NOMO-1 (cell line): ENCODE results near the gene CDKAL1.
"Not testable (repeated sequence)": the region's sequence is repeated elsewhere in the genome, so short reads cannot be mapped to it uniquely, and the experiment has no call there.

Experiments used
- DNase-seq, 2 experiments: peaks; one replicate each; lab custom pipeline; 2025; ENCODE audit not compliant: unreplicated experiment in 2 of 2; lab: John Stamatoyannopoulos, UW

Gene CDKAL1

DNA sequence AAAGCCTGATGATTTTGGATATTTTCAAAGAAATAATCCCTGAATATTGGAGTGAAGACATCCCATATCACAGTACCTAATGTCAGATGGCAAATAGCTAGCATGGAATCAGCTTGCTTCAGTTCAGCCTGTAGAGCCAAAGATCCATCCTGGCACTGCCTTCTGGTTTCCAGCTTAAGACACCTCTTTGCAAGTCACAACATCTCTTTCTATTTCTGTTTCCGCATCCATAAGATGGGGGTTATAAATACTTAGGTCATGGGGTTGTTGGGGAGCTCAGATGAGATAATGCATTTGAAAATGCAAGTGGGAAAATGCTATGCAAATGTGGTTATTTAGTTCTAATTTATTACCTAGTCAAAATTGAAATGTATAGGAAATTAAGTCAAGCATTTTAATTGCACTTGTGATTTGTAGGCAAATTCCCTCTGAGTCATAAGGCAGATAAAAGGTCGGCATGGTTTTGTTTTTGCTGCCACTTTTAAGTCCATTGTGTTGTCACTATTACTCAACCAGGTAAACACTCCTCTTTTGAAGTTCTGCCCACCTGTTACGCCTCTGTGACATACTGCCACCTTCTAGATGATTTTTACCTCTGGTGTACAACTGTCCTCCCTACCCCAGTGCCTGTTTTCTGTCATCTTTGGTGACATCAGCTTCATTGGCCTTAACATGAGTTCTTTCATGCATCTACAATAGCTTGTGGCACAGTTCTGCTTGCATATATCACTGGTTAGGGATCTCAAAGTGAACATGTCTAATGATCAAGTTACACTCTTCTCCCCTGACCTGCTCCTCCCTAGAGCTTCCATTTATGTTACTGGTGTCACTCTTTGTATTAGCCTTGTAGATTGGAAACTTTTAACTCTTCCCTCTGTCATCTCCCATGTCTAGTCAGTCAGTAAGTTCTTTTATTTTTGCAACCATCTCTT is 96.6 kb downstream of the CDKAL1 start:
- DNase-seq, result no peak

GRCh38 chr6:20631549-20631924 is 97.3 kb downstream of the CDKAL1 start:
- DNase-seq, result no peak

DNA sequence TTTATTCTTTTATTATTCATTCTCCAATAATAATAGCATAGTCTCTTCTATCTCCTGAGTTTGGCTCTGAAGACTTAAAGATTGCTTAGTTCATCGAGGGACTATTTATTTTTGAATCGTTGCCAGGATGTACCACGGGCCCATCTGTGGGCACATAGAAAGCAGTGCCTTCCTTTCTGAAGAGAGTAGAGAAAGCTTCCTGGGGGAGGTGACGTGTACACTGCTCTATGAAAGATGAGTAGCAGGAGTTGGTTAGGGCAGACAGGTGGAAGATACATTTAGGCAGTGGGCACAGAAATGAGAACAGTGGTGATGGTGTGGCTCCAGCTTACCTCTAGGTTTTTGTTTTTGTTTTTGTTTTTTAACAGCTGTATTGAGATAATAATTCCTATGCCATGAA is 98.4 kb downstream of the CDKAL1 start:
- DNase-seq, result no peak

GRCh38 chr6:20633566-20634340 is 99.5 kb downstream of the CDKAL1 start:
- no peak for DNase-seq

DNA sequence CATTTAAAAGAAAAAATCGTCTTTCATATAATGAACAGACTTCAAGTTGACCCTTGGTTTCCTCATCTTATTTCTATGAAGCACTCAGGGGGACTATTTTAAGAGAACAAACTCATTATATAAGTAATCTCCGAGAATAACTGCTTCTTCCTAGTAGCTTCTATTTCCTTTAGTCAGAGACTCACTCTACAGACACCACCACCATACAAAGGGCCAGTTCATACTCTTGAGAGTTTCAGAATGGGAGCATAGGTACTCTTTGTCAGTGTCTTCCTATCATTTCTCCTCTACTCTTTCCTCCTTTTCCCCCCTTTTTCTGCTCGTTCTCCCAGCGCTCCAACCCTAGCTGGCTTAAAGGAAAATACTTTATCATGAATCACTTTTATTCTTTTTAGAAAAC is 104.9 kb downstream of the CDKAL1 start:
- DNase-seq, result no peak

DNA sequence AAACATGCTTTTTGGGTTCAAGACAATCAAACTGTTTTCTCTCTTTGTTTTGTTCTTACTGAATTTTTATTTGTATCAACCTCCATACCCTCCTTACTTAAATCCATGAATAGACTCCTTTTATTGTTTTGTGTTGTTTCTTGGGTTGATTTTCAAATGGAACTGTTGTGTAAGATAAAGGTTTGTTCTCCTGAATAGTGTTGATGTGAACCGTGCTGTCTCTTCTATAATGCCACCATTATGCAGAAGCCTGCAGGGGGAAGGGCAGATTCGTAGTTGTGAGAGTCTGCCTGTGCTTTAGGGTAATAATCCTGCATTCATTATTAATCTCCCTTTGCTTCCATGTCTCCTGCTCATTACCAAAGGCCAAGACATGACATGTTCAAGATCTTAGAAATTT is 105.9 kb downstream of the CDKAL1 start:
- no peak for DNase-seq

- no peak for DNase-seq
Measured at GRCh38 chr6:20642441-20642840, 108.2 kb downstream of the CDKAL1 start.

DNA sequence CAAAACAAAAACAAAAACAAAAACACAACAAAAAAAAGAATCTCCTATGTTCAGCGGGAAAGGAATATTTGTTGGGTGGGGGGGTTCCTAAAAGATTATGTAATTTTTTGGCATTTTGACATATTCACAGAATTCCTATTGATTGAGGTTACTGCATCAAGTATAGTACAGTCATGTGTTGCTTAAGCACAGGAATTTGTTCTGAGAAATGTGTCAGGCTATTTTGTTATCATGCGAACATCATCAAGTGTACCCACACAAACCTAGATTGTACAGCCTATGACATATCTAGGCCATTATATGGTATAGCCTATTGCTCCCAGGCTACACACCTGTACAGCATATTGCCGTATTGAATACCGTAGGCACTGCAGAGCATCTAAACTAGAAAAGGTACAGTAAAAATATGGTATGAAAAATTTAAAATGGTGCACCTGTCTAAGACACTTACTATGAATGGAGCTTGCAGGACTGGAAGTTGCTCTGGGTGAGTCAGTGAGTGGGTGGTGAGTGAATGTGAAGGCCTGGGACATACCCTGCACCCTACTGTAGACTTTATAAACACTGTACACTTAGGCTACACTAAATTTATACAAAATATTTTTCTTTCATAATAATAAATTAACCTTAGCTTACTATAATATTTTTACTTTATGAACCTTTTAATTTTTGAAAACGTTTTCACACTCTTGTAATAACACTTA is 110.6 kb downstream of the CDKAL1 start:
- DNase-seq, result no peak

DNA sequence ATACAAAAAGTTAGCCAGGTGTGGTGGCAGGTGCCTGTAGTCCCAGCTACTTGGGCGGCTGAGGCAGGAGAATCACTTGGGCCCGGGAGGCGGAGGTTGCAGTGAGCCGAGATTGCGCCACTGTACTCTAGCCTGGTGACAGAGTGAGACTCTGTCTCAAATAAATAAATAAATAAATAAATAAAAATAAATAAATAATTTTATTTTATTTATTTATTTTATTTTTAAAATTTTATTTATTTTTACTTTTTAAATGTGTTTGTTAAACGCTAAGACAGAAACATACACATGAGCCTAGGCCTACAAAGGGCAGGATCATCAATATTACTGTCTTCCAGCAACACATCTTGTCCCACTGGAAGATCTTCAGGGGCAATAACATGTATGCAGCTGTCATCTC is 111.3 kb downstream of the CDKAL1 start:
- not testable (repeated sequence) for DNase-seq

GRCh38 chr6:20647585-20647984 is 113.3 kb downstream of the CDKAL1 start:
- no peak for DNase-seq

GRCh38 chr6:20649696-20650470 is 115.6 kb downstream of the CDKAL1 start:
- DNase-seq, result not testable (repeated sequence)

DNA sequence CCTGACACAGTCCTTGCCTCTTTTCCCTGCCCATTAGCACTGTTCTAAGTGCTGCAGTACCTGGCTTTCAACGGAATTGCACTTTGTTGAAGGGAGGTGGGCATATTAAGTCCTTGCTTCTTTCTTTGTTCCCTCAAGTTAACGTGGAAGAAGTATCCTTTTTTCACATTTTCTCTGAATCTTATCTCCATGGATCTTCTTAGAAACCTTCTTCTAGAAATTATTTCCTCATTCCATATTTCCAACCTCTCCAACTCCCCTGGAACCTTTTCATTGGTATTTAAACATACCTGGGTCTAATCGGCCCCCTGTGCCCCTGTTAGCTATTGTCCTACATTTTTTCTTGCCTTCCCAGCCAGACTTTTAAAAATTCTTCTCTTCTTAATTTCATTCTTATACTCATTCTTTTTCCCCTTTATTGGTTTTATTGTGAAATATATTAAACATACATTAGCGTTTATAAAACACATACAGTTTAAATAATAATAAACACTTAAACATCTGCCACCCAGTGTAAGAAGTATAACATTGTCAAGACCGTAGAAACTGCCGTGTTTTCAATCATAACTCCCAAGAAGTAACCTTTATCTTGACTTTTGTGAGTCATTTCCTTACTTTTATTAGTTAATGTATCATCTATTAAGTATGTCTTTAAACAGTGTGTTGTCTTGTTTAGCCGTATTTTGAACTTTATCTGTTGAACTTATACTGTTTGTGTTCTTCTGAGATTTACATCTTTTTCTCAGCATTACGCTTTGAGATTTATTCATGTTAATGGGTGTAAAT is 118.2 kb downstream of the CDKAL1 start:
- no peak for DNase-seq

DNA sequence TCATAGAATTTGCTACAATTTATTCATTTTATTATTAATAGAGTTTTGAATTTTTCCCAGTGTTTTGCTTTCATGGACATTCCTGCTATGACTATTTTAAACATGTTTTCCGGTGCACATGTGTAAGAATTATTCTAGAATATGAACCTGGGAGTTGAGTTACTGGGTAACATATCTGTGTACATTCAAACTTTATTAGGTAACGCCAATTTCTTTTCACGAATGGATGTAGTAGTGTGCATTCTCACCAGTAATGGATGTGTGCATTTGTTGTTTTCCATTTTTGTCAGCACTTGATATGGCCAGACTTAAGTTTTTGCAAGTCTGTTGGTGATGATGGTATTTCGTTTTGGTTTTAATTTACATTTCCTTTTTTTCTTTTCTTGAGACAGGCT is 118.8 kb downstream of the CDKAL1 start:
- no peak for DNase-seq

- DNase-seq, result no peak
Measured at GRCh38 chr6:20655317-20655716, 121.1 kb downstream of the CDKAL1 start.

DNA sequence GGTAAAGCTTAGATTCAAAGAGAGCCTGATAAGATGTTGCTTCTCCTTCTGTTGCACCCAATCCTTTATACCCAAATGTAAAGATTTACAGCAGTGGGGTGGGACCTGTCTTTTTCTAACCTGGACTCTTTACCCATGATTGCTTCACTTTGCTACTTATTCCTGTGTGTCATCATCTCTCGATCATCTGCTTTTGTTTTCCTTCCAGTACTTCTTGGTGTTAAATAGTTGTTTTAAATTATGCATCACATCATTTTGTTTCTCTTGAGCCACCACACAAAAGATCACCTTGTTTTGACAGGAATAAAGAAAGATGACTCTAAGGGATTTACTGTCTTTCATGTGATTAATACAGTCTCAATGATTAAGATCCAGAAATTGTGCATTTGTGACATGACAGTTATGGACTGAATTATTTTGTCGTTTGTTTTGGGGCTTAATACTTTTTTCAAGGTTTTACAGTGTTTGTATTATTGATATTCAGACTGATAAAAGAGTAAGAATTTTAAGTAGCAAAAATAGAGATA is 123.1 kb downstream of the CDKAL1 start:
- DNase-seq, result peak; percentile 2 to 9

DNA sequence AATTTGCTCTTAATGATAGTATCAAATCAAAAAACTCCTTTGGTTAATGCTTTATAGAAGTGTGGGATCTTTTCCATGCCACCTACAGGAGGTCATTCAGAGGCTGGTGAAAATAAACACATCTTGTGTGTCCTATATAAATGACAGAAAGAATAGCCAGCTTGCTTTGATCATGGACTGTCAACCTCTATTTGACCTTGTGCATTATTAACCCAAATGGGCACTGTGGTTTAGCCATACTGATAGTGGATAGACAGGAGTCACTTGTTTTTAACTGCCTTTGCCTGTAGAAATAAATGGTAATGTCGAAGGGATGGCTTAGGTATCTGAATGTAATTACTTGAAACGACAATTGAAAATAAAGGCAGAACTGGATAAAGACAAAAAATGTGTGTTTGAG is 123.8 kb downstream of the CDKAL1 start:
- no peak for DNase-seq

DNA sequence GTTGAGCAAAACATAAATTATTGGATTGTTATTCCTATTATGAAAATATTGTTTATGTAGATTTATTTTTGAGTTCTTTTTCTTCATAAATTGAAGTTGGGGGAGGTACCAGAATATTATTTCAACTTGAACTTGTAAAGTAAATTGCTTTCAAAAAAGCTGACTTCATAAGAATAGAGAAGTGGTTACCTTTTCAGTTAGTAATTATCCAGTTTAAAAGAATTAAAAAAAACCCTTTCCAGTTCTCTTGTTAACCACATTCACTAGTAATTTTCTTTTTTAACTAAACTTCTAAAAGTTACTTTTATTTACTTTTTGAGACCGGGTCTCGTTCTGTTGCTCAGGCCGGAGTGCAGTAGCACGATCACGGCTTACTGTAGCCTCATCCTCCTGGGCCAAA is 124.3 kb downstream of the CDKAL1 start:
- DNase-seq, result peak in 1 of 2 experiments; percentile 75

GRCh38 chr6:20660534-20660933 is 126.3 kb downstream of the CDKAL1 start:
- no peak for DNase-seq

DNA sequence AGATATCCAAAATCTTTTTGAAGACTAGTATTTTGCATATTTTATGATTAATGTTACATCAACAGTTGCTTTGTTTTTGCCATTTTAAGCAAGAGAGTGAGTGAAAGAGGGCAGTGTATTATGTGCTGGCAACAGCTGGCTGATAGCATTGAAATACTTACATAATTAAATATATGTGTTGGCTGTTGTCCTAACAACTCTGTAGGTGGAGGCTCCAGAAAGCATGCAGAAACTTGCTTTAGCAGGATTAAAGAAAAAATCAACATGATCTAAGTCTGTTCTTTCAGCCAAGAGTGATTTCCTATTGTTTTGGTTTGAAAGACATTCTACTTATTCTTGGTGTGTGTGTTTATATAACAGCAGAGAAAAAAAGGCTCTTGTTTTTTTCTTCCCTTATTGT is 127.5 kb downstream of the CDKAL1 start:
- DNase-seq, result no peak

GRCh38 chr6:20664250-20664649 is 130.0 kb downstream of the CDKAL1 start:
- no peak for DNase-seq
